Fibroblast of pulmonary artery (primary cell): Measurements from ENCODE around the gene MOB3A.
"Not testable (repeated sequence)": the region's sequence is repeated elsewhere in the genome, so short reads cannot be mapped to it uniquely, and the experiment has no call there.

Experiments used
- DNase-seq: peaks from one replicate; pipeline ENCODE4 v3.0.0-alpha.2; 2010; ENCODE audit warnings: low read depth
- H3K4me3 ChIP-seq: replicated peaks from 2 replicates; pipeline ENCODE4 v1.5.1; 2011; ENCODE audit warnings: low read depth, mild to moderate bottlenecking, control low read depth, low read length, moderate library complexity
- CTCF ChIP-seq: IDR thresholded peaks from 2 replicates; pipeline ENCODE4 v1.5.1; 2011; ENCODE audit warnings: mild to moderate bottlenecking, control low read depth, low read length, inconsistent platforms; ENCODE audit errors: missing control alignments

The MOB3A gene

GRCh38 chr19:2099937-2100718 lies 4.0 kb upstream of the MOB3A start:
- no peak for DNase-seq
- TF ChIP-seq CTCF: no peak
- no peak overlapping the region for H3K4me3 ChIP-seq

DNA sequence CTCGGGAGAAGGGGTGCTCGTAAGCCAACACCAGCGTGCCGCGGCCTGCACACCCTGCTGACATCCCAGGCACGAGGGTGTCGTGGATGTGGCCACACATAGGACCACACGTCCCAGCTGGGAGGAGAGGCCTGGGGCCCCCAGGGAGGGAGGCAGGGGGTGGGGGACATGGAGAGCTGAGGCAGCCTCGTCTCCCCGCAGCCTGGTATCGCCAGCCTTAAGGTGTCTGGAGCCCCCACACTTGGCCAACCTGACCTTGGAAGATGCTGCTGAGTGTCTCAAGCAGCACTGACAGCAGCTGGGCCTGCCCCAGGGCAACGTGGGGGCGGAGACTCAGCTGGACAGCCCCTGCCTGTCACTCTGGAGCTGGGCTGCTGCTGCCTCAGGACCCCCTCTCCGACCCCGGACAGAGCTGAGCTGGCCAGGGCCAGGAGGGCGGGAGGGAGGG lies 3.0 kb upstream of the MOB3A start:
- DNase-seq: no peak
- no peak for TF ChIP-seq CTCF
- H3K4me3 ChIP-seq: no peak overlapping the region

DNA sequence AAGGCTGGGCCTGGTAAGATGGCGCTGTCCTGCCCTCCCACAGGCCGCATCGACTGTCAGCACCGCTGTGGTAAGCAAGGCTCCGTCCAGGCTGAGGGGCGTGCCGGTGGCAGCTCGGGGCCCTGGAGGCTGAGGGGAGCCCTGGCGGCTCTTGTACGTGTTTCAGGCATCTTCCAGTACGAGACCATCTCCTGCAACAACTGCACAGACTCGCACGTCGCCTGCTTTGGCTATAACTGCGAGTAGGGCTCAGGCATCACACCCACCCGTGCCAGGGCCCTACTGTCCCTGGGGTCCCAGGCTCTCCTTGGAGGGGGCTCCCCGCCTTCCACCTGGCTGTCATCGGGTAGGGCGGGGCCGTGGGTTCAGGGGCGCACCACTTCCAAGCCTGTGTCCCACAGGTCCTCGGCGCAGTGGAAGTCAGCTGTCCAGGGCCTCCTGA lies 1.8 kb upstream of the MOB3A start:
- DNase-seq: no peak
- TF ChIP-seq CTCF: no peak
- no peak overlapping the region for H3K4me3 ChIP-seq

DNA sequence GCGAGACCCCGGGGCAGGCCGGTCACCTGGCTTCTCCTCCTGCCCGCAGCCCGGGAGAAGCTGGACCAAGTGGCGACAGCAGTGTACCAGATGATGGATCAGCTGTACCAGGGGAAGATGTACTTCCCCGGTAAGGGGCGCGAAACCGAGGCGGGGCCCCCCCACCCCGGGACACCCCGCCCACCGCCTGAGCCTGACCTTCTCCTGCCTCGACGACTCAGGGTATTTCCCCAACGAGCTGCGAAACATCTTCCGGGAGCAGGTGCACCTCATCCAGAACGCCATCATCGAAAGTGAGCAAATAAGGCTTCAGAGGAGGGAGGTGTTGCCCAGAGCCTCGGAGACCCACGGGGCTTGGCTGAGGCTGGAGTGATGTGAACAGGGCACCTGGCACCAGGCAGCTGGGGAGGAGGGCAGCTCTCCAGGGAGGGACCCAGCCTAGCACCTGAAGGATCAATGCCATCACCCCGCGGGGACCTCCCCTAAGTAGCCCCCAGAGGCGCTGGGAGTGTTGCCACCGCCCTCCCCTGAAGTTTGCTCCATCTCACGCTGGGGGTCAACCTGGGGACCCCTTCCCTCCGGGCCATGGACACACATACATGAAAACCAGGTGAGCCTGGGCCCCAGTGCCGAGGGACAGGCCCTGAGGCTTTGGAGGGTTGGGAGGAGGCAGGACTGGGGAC lies 1.2 kb upstream of the MOB3A start:
- H3K4me3 ChIP-seq: peak overlapping the region; percentile 50
- no peak for TF ChIP-seq CTCF
- DNase-seq: no peak

GRCh38 chr19:2096480-2097202 lies 515 bp upstream of the MOB3A start, which contains the start of gene IZUMO4:
TSS of gene IZUMO4 (plus strand) at chr19:2096915. CDS start at chr19:2096946, 31 bp downstream.
- peak; percentile 14 for TF ChIP-seq CTCF
- peak within 1 kb of the TSS; percentile 72 for H3K4me3 ChIP-seq
- peak; percentile 98 for DNase-seq

GRCh38 chr19:2091926-2092525 lies 4.1 kb downstream of the MOB3A start:
- not testable (repeated sequence) for H3K4me3 ChIP-seq, DNase-seq

DNA sequence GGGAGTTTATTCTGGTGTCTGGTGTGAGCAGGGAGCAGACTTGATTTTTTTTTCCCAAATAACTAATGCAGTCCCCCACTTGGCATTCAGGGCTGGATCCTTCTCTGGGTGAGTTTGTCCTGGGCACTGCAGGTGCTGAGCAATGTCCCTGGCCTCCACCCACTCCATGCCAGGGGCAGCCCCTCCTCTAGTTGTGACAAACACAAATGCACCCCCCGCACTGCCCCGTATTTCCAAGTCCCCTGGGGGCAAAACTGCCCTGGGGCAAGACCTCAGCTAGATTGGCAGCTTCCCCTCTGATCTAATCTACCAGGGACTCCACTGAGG lies 6.4 kb downstream of the MOB3A start:
- DNase-seq: no peak
- TF ChIP-seq CTCF: no peak
- no peak overlapping the region for H3K4me3 ChIP-seq
